C4-2B (cell line): ENCODE data around the gene GRIP2.

ENCODE experiments used
- ZFX ChIP-seq: fragments of 450-650 bp; IDR thresholded peaks from 2 replicates; pipeline ENCODE4 v1.6.1; 2017
- TF ChIP-seq, protein P1 (sequence below): fragments of 450-650 bp; conservative IDR thresholded peaks from 2 replicates; pipeline ENCODE4 v1.5.1; 2017; ENCODE audit warnings: mild to moderate bottlenecking

DNA sequence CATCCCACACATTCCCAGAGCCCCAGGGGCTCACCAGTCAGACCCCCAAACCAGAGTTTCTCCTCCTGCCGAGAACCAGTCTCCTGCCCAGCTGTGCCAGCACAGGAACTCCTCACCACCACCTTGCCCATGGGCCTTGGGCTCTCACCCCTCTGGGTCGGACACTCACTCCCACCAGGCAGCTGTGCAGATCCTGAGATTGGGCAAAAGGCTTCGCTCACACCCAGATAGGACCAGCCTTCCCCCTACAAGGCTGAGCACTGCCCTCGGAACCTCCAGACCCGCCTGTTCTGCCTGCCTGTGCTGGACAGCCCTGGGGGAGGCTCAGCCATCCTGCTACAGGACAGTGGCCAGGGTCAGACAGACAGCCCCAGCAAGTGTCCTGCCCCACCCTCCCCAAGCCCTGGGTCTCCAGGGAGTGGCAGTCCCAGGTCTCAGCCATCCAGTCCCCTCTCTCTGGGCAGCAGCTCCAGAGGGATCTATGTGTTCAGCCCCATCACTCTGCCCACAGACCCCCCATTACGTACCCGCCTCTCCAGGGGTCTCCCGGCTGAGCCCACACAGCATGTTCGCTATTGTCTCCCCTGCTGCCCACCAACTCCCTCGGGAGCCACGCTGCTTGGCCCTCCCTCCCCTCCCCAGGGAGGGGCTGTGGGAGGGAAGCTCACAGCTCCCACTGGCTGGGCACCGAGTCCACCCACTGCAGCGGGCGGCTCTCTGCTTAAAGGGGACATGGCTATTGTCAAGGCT is at the start of gene GRIP2:
- TF ChIP-seq, protein P1, sequence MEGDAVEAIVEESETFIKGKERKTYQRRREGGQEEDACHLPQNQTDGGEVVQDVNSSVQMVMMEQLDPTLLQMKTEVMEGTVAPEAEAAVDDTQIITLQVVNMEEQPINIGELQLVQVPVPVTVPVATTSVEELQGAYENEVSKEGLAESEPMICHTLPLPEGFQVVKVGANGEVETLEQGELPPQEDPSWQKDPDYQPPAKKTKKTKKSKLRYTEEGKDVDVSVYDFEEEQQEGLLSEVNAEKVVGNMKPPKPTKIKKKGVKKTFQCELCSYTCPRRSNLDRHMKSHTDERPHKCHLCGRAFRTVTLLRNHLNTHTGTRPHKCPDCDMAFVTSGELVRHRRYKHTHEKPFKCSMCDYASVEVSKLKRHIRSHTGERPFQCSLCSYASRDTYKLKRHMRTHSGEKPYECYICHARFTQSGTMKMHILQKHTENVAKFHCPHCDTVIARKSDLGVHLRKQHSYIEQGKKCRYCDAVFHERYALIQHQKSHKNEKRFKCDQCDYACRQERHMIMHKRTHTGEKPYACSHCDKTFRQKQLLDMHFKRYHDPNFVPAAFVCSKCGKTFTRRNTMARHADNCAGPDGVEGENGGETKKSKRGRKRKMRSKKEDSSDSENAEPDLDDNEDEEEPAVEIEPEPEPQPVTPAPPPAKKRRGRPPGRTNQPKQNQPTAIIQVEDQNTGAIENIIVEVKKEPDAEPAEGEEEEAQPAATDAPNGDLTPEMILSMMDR = no peak
- TF ChIP-seq ZFX = no peak
